Stimulated activated CD4-positive, alpha-beta T cell treated with anti-CD3 and anti-CD28 coated beads, TNF-alpha, amount 100 ng/mL, for 24 hours (primary cell): Measurements from ENCODE around the gene CNBD2.
"Not testable (repeated sequence)": the region's sequence is repeated elsewhere in the genome, so short reads cannot be mapped to it uniquely, and the experiment has no call there.

Experiments used
- DNase-seq, 3 experiments: peaks; one replicate each; pipeline ENCODE4 v3.0.0-alpha.2; 2020; ENCODE audit warnings: low read depth in 3 of 3

Gene CNBD2

GRCh38 chr20:36063916-36064657, 95.7 kb downstream of the CNBD2 start:
- DNase-seq: no peak

GRCh38 chr20:36064658-36065426, 96.5 kb downstream of the CNBD2 start:
- DNase-seq: peak; percentile 82 to 94 (median 89)

GRCh38 chr20:36065427-36065998, 97.1 kb downstream of the CNBD2 start:
- no peak for DNase-seq

GRCh38 chr20:36066777-36067176, 98.4 kb downstream of the CNBD2 start:
- no peak for DNase-seq

- not testable (repeated sequence) for DNase-seq
These were observed 100.1 kb downstream of the CNBD2 start for GRCh38 chr20:36068526-36068925.

GRCh38 chr20:36070451-36070850, 102.1 kb downstream of the CNBD2 start:
- no peak for DNase-seq

GRCh38 chr20:36071848-36072247, 103.5 kb downstream of the CNBD2 start:
- no peak for DNase-seq

- DNase-seq: no peak
These were observed 106.6 kb downstream of the CNBD2 start for GRCh38 chr20:36074983-36075382.

- DNase-seq: not testable (repeated sequence)
These were observed 109.4 kb downstream of the CNBD2 start for GRCh38 chr20:36077762-36078161.

- DNase-seq: no peak
These were observed 111.1 kb downstream of the CNBD2 start for GRCh38 chr20:36079486-36079885.

GRCh38 chr20:36079984-36080383, 111.6 kb downstream of the CNBD2 start:
- not testable (repeated sequence) for DNase-seq
